ENCODE data around the gene CENPA. TPM values are rescaled to one million over a fixed set of nuclear protein-coding genes. Genes with fewer than 3 reads are reported as not detected.

The CENPA gene
- total RNA-seq, result 1 to 10 TPM in 1 of 4 donors, under 1 TPM in 1, not detected in 2; 0.46 to 1.1 TPM

GRCh38 chr2:26785431-26786206 is at the start of gene CENPA:
CENPA (plus strand) TSS chr2:26786056; CDS start chr2:26786197, 141 bp downstream.
- peak; percentile 100 for ATAC-seq (ENCODE audit: low FRiP score)
- peak; percentile 96 for DNase-seq (ENCODE audit: low spot score)
- no peak for TF ChIP-seq CTCF (IDR thresholded peaks at IDR 0.05)

GRCh38 chr2:26737221-26737620 is 48.6 kb upstream of the CENPA start:
- DNase-seq (ENCODE audit: low spot score) (no peak), ATAC-seq (ENCODE audit: low FRiP score) (no peak)
- TF ChIP-seq CTCF (IDR thresholded peaks at IDR 0.05), result no peak

GRCh38 chr2:26738481-26738880 is 47.4 kb upstream of the CENPA start:
- ATAC-seq (ENCODE audit: low FRiP score), result no peak
- no peak for DNase-seq (ENCODE audit: low spot score)
- no peak for TF ChIP-seq CTCF (IDR thresholded peaks at IDR 0.05)

GRCh38 chr2:26739514-26739913 is 46.3 kb upstream of the CENPA start:
- ATAC-seq (ENCODE audit: low FRiP score) (no peak), DNase-seq (ENCODE audit: low spot score) (no peak)
- TF ChIP-seq CTCF (IDR thresholded peaks at IDR 0.05), result no peak

- no peak for TF ChIP-seq CTCF (IDR thresholded peaks at IDR 0.05)
- DNase-seq (ENCODE audit: low spot score), result no peak
Measured at GRCh38 chr2:26740346-26740745, 45.5 kb upstream of the CENPA start.

DNA sequence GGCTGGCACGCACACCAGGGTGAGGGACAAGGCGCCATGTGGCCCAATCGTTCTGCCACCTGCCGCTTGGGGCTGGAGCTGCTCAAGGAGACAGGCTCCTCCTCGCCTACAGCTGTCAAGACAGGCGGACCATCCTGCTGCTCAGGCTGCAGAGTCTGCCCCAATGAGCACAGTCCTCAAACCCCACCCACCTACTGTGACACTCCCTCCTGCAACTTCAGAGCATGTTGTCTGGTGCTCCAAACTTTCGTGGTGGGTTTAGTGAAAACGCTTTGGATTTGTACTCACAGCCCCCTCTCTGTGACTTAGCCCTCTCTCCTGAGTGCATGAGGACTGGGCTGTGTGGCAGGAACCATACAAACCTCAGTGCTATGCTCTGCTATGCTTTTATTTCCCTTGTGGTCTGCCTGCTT is 45.0 kb upstream of the CENPA start:
- DNase-seq (ENCODE audit: low spot score), result no peak
- TF ChIP-seq CTCF (IDR thresholded peaks at IDR 0.05), result no peak
- no peak for ATAC-seq (ENCODE audit: low FRiP score)

More at GRCh38 chr2:26740346-26740745, 45.5 kb upstream of the CENPA start:
- no peak for ATAC-seq (ENCODE audit: low FRiP score)

All from omental fat pad (tissue), 4 donors.